Choroid plexus epithelial cell (primary cell): Measurements from ENCODE around the gene INPP5F.

Experiments used
- DNase-seq: peaks from one replicate; pipeline ENCODE4 v3.0.0-alpha.2; 2010; ENCODE audit warnings: low read depth
- H3K4me3 ChIP-seq: 2 replicates; pipeline ENCODE4 v1.5.1; 2011; ENCODE audit warnings: low read depth, mild to moderate bottlenecking, control low read depth, low read length, moderate library complexity
- CTCF ChIP-seq: conservative IDR thresholded peaks from 2 replicates; pipeline ENCODE4 v1.5.1; 2011; ENCODE audit warnings: low read depth, mild to moderate bottlenecking, control low read depth, inconsistent platforms, low read length, moderate library complexity

The INPP5F gene

GRCh38 chr10:119723161-119723560 is 2.7 kb upstream of the INPP5F start:
- no peak for DNase-seq
- no peak overlapping the region for H3K4me3 ChIP-seq
- no peak for TF ChIP-seq CTCF

GRCh38 chr10:119723624-119724023 is 2.2 kb upstream of the INPP5F start:
- TF ChIP-seq CTCF: no peak
- DNase-seq: no peak
- H3K4me3 ChIP-seq: no peak overlapping the region

GRCh38 chr10:119724593-119725516 is 995 bp upstream of the INPP5F start:
- peak; percentile 54 for DNase-seq
- TF ChIP-seq CTCF: no peak
- peak overlapping the region; percentile 81 for H3K4me3 ChIP-seq

- no peak for TF ChIP-seq CTCF
- DNase-seq: no peak
- H3K4me3 ChIP-seq: peak overlapping the region; percentile 81
Measured at GRCh38 chr10:119725517-119725827, 378 bp upstream of the INPP5F start.

GRCh38 chr10:119726676-119727261 is 919 bp downstream of the INPP5F start:
- peak overlapping the region; percentile 81 for H3K4me3 ChIP-seq
- no peak for DNase-seq
- no peak for TF ChIP-seq CTCF

- TF ChIP-seq CTCF: no peak
- no peak for DNase-seq
- H3K4me3 ChIP-seq: no peak overlapping the region
Measured at GRCh38 chr10:119728172-119728800, 2.4 kb downstream of the INPP5F start.
